B cell (primary cell): ENCODE measurements around the gene ZBTB7A. TPM values are rescaled to one million over a fixed set of nuclear protein-coding genes. Genes with fewer than 3 reads are reported as not detected.

Experiments used
- ATAC-seq: fragments of 200-7000 bp; cut with Tn5 transposase; one replicate; pipeline ENCODE4 v1.10.0; 2021; ENCODE audit warnings: low read depth, mild to moderate bottlenecking, moderate number of reproducible peaks, moderate library complexity
- CTCF ChIA-PET: fragments of 350-600 bp; sonication (Branson Sonifier 250); formaldehyde crosslinking; loops from one replicate; lab custom pipeline; 2021; ENCODE audit warnings: antibody characterized with exemption, inconsistent platforms; lab: Charles Lee
- POLR2A ChIA-PET: fragments of 350-600 bp; sonication (Branson Sonifier 250); formaldehyde crosslinking; loops from one replicate; lab custom pipeline; 2021; ENCODE audit warnings: antibody characterized with exemption; lab: Charles Lee
- DNase-seq: peaks from one replicate; pipeline ENCODE4 v3.0.0; 2013
- H2AFZ ChIP-seq: 2 replicates; pipeline ENCODE4 v1.6.1; 2012; ENCODE audit warnings: mild to moderate bottlenecking, low read depth, low read length; ENCODE audit not compliant: insufficient read depth, poor library complexity, severe bottlenecking
- H3K27ac ChIP-seq, 2 donors: 1 replicate in 1 of 2; 2 replicates in 1 of 2; pipeline ENCODE4 v1.5.1; 2012 to 2013; ENCODE audit warnings: low read length in 2 of 2, mild to moderate bottlenecking in 2 of 2, moderate library complexity in 1 of 2
- H3K27me3 ChIP-seq, 4 experiments: fragments of 200-600 bp in 1 of 4; sonication (generic) in 1 of 4; replicated peaks in 1 of 4; 1 replicate in 2 of 4; 2 replicates in 2 of 4; pipeline versions ENCODE4 v1.6.1 to v1.7.0; 2013 to 2016; ENCODE audit warnings: low read length in 3 of 4, mild to moderate bottlenecking in 2 of 4, mixed read lengths in 1 of 4, moderate library complexity in 1 of 4; ENCODE audit not compliant: insufficient read depth in 4 of 4, control insufficient read depth in 3 of 4; ENCODE audit errors: control extremely low read depth in 1 of 4
- H3K36me3 ChIP-seq, 2 experiments: replicated peaks in 1 of 2; 1 replicate in 1 of 2; 2 replicates in 1 of 2; pipeline versions ENCODE4 v1.6.1 to v1.7.1; 2013; ENCODE audit warnings: low read length in 1 of 2; ENCODE audit not compliant: insufficient read depth in 2 of 2, control insufficient read depth in 1 of 2; ENCODE audit errors: control extremely low read depth in 1 of 2, extremely low read depth in 1 of 2
- H3K4me1 ChIP-seq, 2 donors: fragments of 200-600 bp in 1 of 2; sonication (generic) in 1 of 2; 1 replicate in 1 of 2; 2 replicates in 1 of 2; pipeline versions ENCODE4 v1.5.1 to v1.6.1; 2013 to 2017; ENCODE audit warnings: low read length in 2 of 2; ENCODE audit not compliant: control insufficient read depth in 2 of 2, insufficient read depth in 2 of 2
- H3K4me2 ChIP-seq: replicated peaks from 2 replicates; pipeline ENCODE3; 2012; ENCODE audit warnings: mild to moderate bottlenecking, low read depth, low read length; ENCODE audit not compliant: poor library complexity, severe bottlenecking
- H3K4me3 ChIP-seq, 5 experiments: fragments of 200-600 bp in 1 of 5; sonication (generic) in 1 of 5; 1 replicate in 3 of 5; 2 replicates in 2 of 5; pipeline versions ENCODE4 v1.5.1 to v1.7.0; 2011 to 2016; ENCODE audit warnings: low read length in 4 of 5, mild to moderate bottlenecking in 4 of 5, low read depth in 2 of 5, control low read depth in 1 of 5, moderate library complexity in 1 of 5; ENCODE audit not compliant: insufficient read depth in 1 of 5; ENCODE audit errors: control extremely low read depth in 1 of 5, extremely low read depth in 1 of 5
- H3K79me2 ChIP-seq: fragments of 200-600 bp; sonication (generic); one replicate; pipeline ENCODE4 v1.6.0; 2016; ENCODE audit warnings: low read length; ENCODE audit not compliant: control insufficient read depth, insufficient read depth
- H3K9ac ChIP-seq: fragments of 200-600 bp; sonication (generic); 2 replicates; pipeline ENCODE4 v1.6.1; 2017; ENCODE audit warnings: mild to moderate bottlenecking, low read length, moderate library complexity
- H3K9me3 ChIP-seq, 3 donors: one replicate each; pipeline versions ENCODE4 v1.6.1 to v1.7.1; 2013; ENCODE audit warnings: low read length in 2 of 3; ENCODE audit not compliant: control insufficient read depth in 2 of 3, insufficient read depth in 1 of 3; ENCODE audit errors: control extremely low read depth in 1 of 3
- H4K20me1 ChIP-seq: 2 replicates; pipeline ENCODE4 v1.6.0; 2012; ENCODE audit warnings: mild to moderate bottlenecking, low read length; ENCODE audit not compliant: insufficient read depth, control insufficient read depth, poor library complexity, severe bottlenecking
- H3K27ac Mint-ChIP-seq: one replicate; pipeline ENCODE4 v1.8.0; 2021; ENCODE audit warnings: mixed read lengths
- H3K27me3 Mint-ChIP-seq: one replicate; pipeline ENCODE4 v1.8.0; 2021; ENCODE audit warnings: mixed read lengths
- H3K4me1 Mint-ChIP-seq: one replicate; pipeline ENCODE4 v1.8.0; 2021; ENCODE audit warnings: mixed read lengths
- H3K4me3 Mint-ChIP-seq: one replicate; pipeline ENCODE4 v1.8.0; 2021; ENCODE audit warnings: mixed read lengths
- H3K9me3 Mint-ChIP-seq: one replicate; pipeline ENCODE4 v1.8.0; 2022; ENCODE audit warnings: mixed read lengths; ENCODE audit not compliant: insufficient read depth
- EZH2 ChIP-seq: IDR thresholded peaks from 2 replicates; pipeline ENCODE4 v1.6.1; 2012; ENCODE audit warnings: borderline replicate concordance, low read depth, mild to moderate bottlenecking, moderate library complexity, low read length; ENCODE audit not compliant: insufficient read depth, poor library complexity, severe bottlenecking
- WGBS: methylation state at CpG from one replicate; pipeline ENCODE4 v1.1.5; 2013; ENCODE audit warnings: missing lambda C conversion rate; ENCODE audit not compliant: insufficient coverage; 5-methylcytosine and 5-hydroxymethylcytosine counted together
- intact Hi-C: fragments of 100-400 bp; cut with micrococcal nuclease; formaldehyde crosslinking; loops from one replicate; pipeline ENCODE4 v1.10.0; 2022
- polyA plus RNA-seq: library from polyadenylated mRNA; depleted of rRNA; stranded (reverse); fragments of >200 nt; gene quantifications from 2 replicates; pipeline ENCODE4 v1.2.3, GENCODE V29; 2012
- total RNA-seq, 2 donors: library from RNA; stranded (reverse); fragments of 120-200 nt in 1 of 2; gene quantifications; 1 replicate in 1 of 2; 2 replicates in 1 of 2; pipeline versions ENCODE4 v1.2.3 to v1.2.4, GENCODE V29; 2013 to 2022
- TF ChIP-seq, protein P1 (sequence below): fragments of 200-600 bp; IDR thresholded peaks from one replicate; pipeline ENCODE4 v1.8.0; 2022; ENCODE audit warnings: antibody characterized with exemption, mild to moderate bottlenecking

ZBTB7A gene
- total and polyA plus RNA-seq, 2 donors (not counting 1 experiment from before 2014, with no cell fraction given) = 24.8 to 62.6 TPM

DNA sequence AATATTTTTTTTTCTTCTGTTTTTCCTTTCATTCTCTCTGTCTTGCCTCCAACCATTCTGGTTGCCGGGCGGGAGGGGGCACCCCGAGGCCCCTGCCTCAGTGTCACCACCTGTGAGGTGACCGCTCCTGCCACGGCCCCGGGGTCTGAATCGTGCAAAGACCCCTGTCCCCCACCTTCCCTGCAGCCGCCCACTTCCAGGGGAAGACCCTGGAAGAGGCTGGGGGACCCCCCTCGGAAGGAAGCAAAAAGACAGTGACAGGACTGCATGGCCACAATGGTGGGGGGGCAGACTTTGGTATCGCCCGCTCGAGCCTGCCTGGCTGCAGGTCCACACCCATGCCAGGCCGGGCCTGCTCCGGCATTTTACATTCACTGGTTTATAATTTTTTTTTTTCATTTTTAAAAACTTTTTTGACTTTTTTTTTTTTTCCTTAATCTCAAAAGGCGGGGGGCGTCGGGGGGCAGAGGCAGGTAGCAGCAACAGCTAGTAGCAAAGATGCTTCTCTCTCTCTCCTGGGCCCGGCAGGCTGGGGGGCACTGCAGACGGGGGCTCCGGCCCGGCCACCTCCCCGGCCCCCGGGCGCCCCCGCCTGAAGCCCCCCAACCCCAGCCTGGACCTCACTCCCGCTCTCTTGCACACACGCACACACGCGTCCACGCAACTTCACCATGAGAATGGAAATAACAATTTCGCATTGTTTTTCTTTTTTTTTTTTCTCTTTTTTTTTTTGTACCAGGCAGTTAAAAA is 22.6 kb downstream of the ZBTB7A start:
- H3K27me3 Mint-ChIP-seq = no peaks in the 10 kb centered on the region
- no peaks in the 10 kb centered on the region for H3K9me3 Mint-ChIP-seq
- no peak for ATAC-seq
- Histone ChIP-seq H3K36me3 (peaks cover 4 to 23% of the 10 kb centered on the region in 2 experiments), H3K4me3 (no peak overlapping the region), H3K27me3 (no peaks in the 10 kb centered on the region), H4K20me1 (peaks cover 72% of the 10 kb centered on the region), H3K4me2 (no peak overlapping the region), H3K27ac (no peak overlapping the region), H3K9ac (no peak overlapping the region), H3K9me3 (peaks cover 0 to 4% (median 0%) of the 10 kb centered on the region in 3 donors), H3K4me1 (no peaks in the 10 kb centered on the region), H3K79me2 (peaks cover 46% of the 10 kb centered on the region), H2AFZ (no peak overlapping the region)
- no peak overlapping the region for H3K27ac Mint-ChIP-seq
- ChIA-PET POLR2A (interaction anchor here (1.2 kb wide), 1 partner anchor 59 kb away, joined by 6 read pairs; the partner anchor contains the start of gene EEF2), CTCF (interaction anchor here (0.6 to 0.8 kb wide), 2 partner anchors 57 to 95 kb away, joined by 3 read pairs; no protein-coding TSS in a partner anchor)
- DNase-seq = no peak
- no peak for TF ChIP-seq EZH2
- TF ChIP-seq, protein P1, sequence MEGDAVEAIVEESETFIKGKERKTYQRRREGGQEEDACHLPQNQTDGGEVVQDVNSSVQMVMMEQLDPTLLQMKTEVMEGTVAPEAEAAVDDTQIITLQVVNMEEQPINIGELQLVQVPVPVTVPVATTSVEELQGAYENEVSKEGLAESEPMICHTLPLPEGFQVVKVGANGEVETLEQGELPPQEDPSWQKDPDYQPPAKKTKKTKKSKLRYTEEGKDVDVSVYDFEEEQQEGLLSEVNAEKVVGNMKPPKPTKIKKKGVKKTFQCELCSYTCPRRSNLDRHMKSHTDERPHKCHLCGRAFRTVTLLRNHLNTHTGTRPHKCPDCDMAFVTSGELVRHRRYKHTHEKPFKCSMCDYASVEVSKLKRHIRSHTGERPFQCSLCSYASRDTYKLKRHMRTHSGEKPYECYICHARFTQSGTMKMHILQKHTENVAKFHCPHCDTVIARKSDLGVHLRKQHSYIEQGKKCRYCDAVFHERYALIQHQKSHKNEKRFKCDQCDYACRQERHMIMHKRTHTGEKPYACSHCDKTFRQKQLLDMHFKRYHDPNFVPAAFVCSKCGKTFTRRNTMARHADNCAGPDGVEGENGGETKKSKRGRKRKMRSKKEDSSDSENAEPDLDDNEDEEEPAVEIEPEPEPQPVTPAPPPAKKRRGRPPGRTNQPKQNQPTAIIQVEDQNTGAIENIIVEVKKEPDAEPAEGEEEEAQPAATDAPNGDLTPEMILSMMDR = no peak
- H3K4me1 Mint-ChIP-seq = no peaks in the 10 kb centered on the region
- no peak overlapping the region for H3K4me3 Mint-ChIP-seq
- intact Hi-C loops = no loop called here
- 96% methylated on average over 15 of the region's 31 CpGs for WGBS

DNA sequence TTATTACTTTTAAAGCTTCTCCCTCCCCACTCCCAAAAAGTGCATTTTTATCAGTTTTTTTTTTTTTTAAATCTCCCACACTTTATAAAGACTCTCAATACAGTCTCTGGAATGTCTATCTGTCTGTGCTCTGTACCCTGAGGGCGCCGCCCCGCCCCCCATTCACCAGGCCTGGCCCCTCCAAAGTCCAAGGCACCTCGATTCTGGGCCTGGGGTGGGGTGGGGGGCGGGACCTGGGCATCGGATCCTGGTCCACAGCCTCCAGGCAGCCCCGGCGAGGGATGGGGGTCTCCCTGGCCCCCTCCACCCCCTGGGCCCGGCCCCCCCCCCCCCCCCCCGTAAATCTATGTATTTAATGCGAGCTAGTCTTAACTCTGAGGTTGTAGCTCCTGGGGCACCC is 23.3 kb downstream of the ZBTB7A start:
- Histone ChIP-seq H2AFZ (no peak overlapping the region), H3K4me2 (no peak overlapping the region), H3K27me3 (no peaks in the 10 kb centered on the region), H4K20me1 (peaks cover 74% of the 10 kb centered on the region), H3K4me3 (no peak overlapping the region), H3K79me2 (peaks cover 41% of the 10 kb centered on the region), H3K27ac (no peak overlapping the region), H3K36me3 (peaks cover 4 to 23% of the 10 kb centered on the region in 2 experiments), H3K4me1 (no peaks in the 10 kb centered on the region), H3K9me3 (peaks cover 0 to 4% (median 0%) of the 10 kb centered on the region in 3 donors), H3K9ac (no peak overlapping the region)
- intact Hi-C loops = no loop called here
- H3K27me3 Mint-ChIP-seq = no peaks in the 10 kb centered on the region
- WGBS = no CpG with 5 or more reads among the region's 11 CpGs
- no peaks in the 10 kb centered on the region for H3K4me1 Mint-ChIP-seq
- TF ChIP-seq, protein P1 = no peak
- TF ChIP-seq EZH2 = no peak
- ChIA-PET POLR2A (no interaction called here), CTCF (no interaction called here)
- H3K27ac Mint-ChIP-seq = no peak overlapping the region
- DNase-seq = no peak
- H3K9me3 Mint-ChIP-seq = no peaks in the 10 kb centered on the region
- ATAC-seq = no peak
- no peak overlapping the region for H3K4me3 Mint-ChIP-seq
